DMS153 (cell line): ENCODE results near the gene RCL1.
A peak's percentile ranks its signal among the peaks of the same experiment; 100 is the strongest.
"Not testable (repeated sequence)": the region's sequence is repeated elsewhere in the genome, so short reads cannot be mapped to it uniquely, and the experiment has no call there.

Source experiments
- DNase-seq: peaks from one replicate; lab custom pipeline; 2025; lab: John Stamatoyannopoulos, UW

Gene RCL1

DNA sequence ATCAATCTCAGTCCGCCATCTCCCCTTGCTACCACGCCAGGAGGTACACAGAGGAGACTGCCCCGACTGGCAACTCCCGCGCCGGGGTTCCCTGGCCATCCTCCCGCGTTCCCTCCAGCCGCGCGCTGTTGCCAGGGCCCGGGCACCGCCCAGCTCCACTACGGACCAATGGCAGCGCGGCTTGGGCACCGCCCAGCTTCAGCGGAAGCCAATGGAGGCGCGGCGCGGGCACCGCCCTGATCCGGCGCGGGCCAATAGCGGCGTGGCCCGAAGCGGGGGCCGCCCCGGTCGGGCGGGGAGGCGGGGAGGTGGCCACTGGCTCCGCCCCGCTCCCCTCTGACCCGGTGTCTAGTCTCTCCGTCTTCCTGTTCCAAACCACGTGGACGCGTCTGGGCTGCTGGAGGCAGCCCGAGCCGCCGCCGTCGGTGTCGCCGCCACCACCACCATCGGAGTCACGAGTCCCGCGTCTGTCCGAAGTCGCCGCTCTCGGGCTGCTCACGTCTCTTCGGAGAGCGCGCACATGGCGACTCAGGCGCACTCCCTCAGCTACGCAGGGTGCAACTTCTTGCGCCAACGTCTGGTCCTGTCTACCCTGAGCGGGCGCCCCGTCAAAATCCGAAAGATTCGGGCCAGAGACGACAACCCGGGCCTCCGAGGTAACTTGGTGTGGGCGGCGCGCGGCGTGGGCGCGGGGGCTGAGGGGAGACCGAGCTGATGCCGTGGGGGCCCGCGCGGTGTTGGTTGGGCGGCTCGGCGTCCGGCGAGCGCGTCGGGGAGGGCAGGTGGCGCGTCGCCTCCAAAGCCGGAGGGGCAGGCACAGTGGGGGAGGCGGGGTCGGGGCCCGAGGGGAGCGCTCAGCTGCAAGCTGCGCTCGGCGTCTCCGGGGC lies at the start of gene RCL1:
Gene RCL1 (plus strand): TSS at position 373 of the 887 bp plus-strand sequence. CDS start 148 bp downstream, at position 521.
- peak; percentile 91 for DNase-seq

GRCh38 chr9:4743131-4743875 lies 49.4 kb upstream of the RCL1 start:
- DNase-seq: no peak

DNA sequence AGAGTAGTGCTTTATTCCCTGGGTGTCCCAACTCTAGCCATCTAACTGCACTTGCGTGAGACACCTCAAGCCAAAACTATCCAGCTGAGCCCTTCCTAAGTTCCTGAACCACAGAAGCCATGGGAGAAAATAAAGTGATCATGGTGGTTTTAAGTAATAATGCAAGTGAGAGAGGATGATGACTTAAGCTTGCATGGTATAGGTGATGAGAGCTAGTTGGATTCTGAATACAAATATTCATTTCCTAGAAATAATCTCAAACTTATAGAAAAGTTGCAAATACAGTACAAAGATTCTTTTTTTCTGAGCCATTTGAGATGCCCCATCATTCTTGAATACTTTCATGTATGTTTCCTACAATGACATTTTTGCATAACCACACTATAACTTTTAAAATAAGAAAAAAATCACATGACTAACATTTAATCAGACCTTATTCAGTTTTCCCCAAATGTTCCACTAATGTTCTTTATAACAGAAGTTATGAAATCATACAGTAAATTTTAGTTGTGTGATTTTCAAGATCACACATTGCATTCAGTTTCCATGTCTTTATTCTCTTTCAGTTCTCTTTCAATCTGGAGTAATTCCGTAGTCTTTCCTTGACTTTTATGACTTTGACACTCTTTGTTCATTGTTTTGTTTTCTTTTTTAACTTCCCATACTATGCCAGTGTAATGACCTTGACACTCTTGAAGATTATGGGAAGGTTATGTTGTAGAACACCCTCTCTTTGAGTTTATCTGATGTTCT lies 46.3 kb upstream of the RCL1 start:
- no peak for DNase-seq

DNA sequence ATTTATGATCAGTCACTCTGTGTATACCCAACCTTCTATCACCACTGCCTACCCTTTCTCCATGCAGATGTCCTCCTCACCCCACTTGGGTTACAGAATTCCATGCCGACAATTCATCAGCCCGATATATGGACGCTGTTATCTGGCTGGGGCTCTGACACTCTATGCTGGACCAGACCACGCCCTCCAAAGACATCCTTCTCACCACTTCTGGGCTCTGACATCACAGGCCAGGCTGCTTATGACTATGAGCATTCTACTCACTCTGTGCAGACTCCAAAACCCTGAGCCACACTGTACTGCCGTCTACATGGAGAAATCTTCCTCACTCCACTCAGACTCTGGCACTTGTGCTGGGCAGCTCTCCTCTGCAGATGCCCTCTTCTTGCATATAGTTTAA lies 44.1 kb upstream of the RCL1 start:
- no peak for DNase-seq

GRCh38 chr9:4750023-4750673 lies 42.6 kb upstream of the RCL1 start:
- DNase-seq: no peak

- not testable (repeated sequence) for DNase-seq
These were observed 38.2 kb upstream of the RCL1 start for GRCh38 chr9:4754530-4754929.

DNA sequence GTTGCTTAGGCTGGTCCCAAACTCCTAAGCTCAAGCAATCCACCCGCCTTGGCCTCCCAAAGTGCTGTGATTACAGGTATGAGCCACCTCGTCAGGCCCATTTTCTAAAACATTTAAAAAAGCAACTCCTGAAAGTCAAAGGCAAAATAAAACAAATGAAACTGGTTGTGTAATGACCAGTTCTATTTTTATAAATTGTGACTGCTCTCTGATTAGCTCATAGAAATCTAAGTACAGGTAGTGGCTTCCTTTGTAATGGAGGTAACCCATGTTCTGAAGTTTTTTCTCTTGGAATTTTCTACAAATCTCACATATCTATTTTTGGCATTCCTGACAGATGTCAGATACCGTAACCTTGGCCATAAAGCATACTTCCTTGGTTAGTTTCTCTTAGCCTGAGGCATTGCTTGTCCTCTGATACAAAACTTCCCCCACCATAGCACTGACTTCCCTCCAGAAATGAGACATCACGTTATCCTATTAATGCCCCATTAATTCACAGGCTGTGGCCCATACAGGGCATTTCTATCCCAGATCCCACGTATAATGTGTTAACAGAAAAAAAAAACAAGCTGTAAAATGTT lies 37.6 kb upstream of the RCL1 start:
- DNase-seq: no peak

GRCh38 chr9:4756420-4756819 lies 36.3 kb upstream of the RCL1 start:
- no peak for DNase-seq

DNA sequence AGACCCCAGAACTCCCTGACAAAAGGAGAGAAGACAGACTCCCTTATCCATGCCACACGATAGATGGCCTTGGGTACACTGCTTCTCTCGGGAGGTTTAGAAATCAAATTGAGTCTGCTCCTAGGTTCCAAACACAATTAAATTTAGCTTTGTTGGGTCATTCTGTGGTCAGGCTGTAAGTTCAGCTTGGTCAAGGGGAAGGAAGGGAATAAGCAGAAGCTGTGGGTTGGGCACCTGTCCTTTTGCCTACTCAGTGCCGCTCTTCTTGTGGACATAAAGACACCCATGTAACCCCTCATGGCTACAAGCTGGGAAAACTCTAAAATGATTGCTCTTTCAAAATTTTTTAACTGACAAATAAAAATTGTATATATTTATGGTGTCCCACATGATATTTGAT lies 32.6 kb upstream of the RCL1 start:
- DNase-seq: no peak

DNA sequence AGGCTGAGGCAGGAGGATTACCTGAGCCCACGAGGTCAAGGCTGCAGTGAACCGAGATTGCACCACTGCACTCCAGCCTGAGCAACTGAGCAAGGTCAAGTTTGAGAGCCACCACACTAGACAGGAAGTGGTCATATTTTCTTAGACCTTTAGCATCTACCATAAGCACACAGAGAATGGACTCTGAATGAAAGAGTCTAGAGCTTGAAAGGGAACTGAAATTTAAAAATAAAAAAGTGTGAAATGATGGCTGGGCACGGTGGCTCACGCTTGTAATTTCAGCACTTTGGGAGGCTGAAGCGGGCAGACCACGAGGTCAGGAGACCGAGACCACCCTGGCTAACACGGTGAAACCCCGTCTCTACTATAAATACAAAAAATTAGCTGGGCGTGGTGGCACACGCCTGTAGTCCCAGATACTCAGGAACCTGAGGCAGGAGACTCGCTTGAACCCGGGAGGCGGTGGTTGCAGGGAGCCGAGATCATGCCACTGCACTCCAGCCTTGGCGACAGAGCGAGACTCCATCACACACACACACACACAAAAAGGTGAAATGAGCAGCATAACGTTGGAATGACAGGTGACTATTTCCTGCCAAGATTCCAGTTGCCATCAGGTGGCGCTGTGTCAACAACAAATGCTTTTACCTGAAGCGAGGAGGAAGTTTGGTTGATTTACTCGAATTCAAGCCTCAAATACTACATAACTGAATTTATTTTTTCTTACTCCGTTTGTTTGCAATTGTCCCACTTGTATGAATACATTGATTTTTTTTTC lies 30.4 kb upstream of the RCL1 start:
- DNase-seq: peak; percentile 64

DNA sequence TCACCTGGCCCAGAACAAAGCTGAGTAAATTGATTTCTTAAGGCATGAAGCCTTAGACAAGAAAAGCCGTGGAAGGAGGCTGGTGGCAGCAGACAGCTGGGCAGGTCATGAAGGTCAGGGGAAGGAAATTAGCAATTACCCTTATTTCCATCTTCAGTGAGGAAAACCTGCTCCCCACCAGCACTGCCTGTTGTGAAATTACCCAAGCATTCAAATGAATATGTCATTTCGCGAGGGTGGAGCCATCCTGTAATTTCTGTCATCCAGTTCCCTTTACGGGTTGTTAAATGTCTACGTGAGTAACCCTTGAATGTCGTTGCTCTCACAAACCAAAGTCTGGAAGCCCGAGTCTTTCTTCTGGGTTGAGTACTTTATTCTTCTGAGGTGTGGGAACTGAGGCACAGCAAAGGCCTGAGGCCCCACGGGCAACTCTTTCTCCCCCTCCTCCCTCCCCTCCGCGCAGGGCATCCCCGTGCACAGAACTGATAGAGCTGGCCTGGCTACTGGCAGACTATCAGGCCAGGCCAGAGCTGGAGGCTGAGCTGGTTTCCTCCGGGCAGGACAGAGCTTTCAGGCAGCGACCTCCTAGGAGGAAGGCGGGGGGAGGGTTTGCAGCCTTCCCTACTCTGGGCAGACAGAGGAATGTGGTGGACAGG lies 29.7 kb upstream of the RCL1 start:
- no peak for DNase-seq

DNA sequence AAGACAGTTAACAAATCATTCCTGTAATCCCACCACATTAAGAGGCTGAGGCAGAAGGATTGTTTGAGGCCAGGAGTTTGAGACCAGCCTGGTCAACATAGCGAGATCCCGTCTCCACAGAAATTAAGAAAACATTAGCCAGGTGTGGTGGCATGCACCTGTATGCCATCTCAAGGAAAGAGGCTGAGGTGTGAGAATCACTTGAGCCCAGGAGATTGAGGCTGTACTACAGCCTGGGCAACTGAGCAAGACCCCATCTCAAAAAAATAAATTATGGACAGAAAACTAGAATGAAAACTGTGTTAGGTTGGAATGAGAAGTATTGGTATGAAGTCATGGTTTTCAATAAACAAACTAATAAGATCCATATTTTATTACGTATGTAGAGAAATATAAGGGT lies 28.7 kb upstream of the RCL1 start:
- DNase-seq: no peak

GRCh38 chr9:4768681-4769080 lies 24.1 kb upstream of the RCL1 start:
- no peak for DNase-seq

- DNase-seq: no peak
These were observed 23.2 kb upstream of the RCL1 start for GRCh38 chr9:4769321-4770080.

GRCh38 chr9:4771788-4772187 lies 21.0 kb upstream of the RCL1 start:
- no peak for DNase-seq

GRCh38 chr9:4774209-4774608 lies 18.5 kb upstream of the RCL1 start:
- DNase-seq: no peak

GRCh38 chr9:4774958-4775357 lies 17.8 kb upstream of the RCL1 start:
- not testable (repeated sequence) for DNase-seq

GRCh38 chr9:4780651-4781050 lies 12.1 kb upstream of the RCL1 start:
- DNase-seq: no peak

DNA sequence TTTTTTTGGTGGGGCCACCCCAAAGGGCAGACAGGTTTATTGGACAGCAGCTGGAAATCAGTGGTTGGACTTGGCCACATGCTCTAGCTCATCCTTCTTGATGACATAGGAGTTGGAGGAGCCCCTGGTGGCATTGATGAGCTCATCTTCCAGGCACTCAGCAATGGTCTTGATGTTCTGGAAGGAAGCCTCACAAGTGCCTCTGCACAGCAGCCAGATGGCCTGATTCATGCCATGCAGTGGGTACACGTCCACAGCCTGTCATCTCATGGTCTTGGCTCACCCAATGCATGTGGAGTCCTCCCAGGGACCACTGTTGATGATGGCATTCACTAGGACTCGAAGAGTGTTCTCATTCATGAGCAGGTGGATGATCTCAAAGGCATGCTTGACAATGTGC lies 11.3 kb upstream of the RCL1 start:
- no peak for DNase-seq

- DNase-seq: not testable (repeated sequence)
These were observed 9.6 kb upstream of the RCL1 start for GRCh38 chr9:4783191-4783590.
